Measurements from ENCODE around the gene TAB2.
"Not testable (repeated sequence)": the region's sequence is repeated elsewhere in the genome, so short reads cannot be mapped to it uniquely, and the experiment has no call there.

TAB2 gene

DNA sequence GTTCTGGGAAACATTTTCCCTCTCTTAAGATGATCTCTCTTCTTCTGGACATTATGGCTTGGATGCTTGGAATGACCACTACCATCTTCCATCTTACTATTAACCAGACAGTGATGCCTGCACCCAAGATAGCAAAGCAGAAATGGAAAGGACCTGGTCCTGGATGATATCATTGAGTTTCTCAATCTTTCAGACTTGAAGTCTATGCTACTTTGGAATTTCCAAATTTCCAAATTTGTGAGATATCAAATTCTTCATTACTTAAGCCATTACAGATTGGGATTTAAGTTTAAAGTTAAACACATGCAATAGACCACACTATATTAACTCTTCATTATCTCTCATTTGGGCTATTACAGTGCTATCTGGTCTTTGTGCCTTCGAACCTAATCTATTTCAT is 3.7 kb upstream of the TAB2 start:
- no peak for DNase-seq

GRCh38 chr6:149314325-149314905 is 3.1 kb upstream of the TAB2 start:
- DNase-seq = no peak

- no peak for DNase-seq
These were observed 1.3 kb upstream of the TAB2 start for GRCh38 chr6:149316108-149316727.

DNA sequence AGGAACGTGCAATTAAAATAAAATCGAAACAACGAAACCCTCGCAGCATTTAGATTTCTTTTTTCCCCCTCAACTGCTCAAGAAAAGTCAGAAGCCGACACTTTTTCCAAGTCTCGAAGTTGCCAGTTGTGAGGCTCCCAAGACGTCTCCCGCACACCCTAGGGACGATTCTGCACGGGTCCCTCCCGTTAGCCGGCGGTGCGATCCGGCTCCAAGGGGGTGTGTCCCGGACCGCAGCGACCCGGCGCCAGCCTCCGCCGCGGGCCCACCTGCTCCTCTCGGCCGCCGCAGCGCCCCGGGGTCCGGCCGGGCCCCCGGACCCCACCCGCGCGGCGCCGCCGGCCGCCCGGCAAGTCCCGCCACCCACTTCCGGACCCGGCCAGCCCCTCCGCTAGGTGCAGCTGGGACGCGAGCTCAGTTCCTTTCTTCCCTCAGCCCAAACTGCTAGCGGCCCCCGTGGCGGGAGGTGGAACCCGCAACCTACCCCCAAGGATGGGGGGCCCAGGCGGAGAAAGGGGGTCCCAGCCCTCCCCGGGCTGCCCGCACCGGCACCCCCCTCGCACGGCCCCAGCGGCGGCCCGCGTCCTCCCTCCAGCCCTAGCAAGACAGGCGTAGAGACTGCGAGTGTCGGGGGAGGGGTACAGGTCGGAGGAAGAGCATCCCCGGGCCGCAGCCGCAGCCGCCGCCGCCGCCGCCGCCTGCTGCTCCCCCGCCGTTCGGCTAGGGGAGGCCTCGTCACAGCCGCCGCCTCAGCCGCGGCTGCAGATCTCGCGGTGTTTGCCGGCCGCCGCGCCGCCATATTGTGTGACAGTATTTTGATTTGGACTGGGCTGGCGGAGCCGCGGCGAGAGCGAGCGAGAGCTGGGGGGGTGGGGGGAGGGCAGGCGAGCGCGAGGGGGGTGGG is 520 bp upstream of the TAB2 start:
- peak; percentile 71 for DNase-seq

DNA sequence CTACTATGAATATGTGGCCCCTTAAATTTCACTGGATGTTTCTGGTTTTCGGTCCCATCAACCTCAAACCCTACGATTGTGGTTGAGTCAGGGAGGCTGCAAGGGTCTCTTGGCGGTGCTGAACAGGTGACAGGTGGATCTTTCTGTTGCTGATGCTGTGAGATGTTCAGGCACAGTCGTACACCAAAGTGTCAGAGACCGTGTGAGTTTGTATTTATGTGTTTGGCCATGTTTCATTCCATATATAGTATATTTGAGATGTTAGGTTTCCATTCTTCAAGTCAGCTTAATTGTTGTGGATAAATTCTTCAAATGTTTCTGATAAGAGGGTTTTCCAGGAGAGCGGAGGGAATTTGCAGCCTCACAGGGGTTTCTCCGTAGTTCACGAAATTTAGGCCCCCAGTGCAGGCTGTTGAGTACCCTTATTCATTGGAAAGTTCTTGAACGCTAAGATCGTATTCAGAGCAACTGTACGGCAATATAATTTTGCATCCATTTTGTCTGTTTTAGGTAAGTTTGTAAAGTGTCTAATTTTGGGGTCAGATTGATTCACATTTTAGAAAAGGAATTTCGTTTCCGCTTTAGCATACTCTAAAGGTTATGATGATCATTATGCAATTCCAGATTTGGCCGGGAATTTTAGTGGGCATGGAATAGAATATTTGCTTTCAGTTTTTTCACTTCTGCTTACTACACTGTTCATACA is 1.2 kb downstream of the TAB2 start:
- no peak for DNase-seq

DNA sequence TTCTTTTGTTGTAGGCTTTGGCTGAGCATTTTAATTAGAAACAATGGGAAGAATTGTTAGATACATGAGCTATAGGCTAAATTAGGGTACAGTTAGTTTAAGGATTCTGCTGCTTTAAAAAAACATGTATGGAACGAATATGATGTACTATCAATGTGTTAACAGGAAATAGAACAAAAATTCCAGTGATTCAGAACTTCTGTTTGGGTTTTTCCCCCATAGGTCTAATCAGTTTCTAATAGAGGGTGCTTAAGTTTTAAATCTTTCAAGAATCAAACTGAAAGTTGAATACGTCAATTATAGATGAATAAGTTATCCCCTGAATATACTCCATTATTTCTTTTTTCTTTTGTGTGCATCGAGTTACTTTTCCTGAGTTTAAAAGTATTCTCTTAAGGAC is 1.9 kb downstream of the TAB2 start:
- DNase-seq = no peak

- not testable (repeated sequence) for DNase-seq
These were observed 2.5 kb downstream of the TAB2 start for GRCh38 chr6:149320016-149320415.

DNA sequence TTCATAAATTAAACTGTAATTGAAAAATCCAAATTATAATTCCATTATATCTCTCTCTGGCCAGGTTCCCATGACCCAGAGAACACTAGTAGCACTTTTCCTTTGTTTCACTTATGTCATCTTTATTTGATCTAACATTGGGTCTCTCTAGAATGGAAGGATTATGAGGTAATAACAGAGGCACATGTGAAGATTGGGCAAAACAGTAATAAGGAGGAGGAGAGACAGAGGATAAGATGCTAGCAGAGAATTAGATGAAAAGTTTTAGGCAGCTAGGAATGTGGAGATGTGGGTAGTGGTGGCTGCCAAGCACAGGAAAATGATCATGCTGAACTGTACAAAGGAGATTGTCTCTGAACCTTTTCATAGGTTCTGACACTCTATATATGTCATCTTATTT is 3.3 kb downstream of the TAB2 start:
- no peak for DNase-seq

DNA sequence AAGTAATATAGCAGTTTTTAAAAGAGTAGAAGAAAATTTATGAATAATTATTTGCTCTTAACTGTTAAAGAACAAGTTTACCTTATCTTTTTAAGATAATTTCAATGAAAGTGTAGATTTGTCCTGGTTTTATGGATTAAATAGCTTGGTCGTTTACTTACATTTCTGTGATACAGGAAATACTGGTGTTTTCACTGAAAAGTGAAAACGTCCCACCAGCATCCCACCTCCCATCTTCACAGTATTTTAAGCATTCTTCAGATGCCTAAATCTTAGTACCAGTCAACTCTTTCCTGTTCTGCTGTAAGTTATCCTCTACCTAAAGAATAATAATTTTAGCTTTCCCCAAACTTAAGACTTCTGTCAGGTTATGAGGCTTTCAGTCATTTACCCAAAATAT is 5.8 kb downstream of the TAB2 start:
- no peak for DNase-seq

- DNase-seq = no peak
These were observed 6.4 kb downstream of the TAB2 start for GRCh38 chr6:149323925-149324324.

- no peak for DNase-seq
These were observed 6.9 kb downstream of the TAB2 start for GRCh38 chr6:149324428-149324827.

DNA sequence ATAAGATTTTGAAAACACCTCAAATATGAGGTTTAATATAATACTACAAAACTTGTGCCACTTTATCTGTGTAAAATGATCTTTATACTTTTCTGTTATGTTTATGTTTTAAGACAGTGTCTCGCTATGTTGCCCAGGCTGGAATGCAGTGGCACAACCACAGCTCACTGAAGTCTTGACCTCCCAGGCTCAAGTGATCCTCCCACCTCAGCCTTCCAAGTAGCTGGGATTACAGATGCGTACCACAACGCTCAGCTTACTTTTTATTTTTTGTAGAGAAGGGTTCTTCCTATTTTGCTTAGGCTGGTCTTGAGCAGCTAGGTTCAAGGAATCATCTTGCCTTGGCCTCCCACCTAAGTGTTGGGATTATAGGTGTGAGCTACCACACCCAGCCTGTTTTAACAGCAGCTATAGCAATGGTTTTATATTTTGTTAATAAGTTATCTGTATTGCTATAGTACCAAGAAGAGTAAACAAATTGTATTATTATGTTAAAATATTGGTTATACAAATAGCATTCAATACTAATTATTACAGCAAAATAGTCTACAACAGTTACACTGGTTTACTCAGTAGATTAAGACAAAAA is 8.2 kb downstream of the TAB2 start:
- DNase-seq = no peak

DNA sequence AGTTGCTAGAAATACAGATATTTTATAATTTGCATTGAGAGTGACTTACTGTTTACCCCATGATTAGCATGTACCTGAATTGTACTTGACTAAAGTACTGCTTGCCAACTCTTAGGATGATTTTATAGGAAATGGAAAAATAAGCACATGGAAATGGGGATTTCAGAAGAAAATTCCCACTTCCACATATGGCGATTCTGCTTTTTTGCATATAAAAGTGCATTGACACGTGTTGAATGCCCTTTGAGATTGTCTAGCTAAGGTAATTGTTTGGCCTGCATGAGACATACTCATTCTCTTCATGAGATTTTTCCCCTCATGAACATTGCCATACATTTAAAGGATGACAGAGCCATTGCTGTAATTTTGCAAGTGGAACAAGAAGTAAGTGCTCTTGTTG is 10.1 kb downstream of the TAB2 start:
- no peak for DNase-seq

DNA sequence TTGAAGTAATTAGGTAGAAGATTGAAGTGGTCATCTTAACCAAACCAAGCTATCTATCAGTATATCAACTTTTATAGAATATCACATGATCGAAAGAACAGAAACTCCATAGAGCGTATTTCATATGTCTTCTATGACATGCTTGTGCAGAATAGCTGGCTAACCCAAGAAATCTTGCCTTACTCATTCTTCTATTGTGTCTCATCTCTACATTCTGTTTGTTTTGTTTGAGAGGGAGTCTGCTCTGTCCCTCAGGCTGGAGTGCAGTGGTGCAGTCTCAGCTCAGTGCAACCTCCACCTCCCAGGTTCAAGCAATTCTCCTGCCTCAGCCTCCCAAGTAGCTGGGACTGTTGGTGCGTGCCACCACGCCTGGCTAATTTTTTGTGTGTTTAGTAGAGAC is 10.6 kb downstream of the TAB2 start:
- DNase-seq = no peak

DNA sequence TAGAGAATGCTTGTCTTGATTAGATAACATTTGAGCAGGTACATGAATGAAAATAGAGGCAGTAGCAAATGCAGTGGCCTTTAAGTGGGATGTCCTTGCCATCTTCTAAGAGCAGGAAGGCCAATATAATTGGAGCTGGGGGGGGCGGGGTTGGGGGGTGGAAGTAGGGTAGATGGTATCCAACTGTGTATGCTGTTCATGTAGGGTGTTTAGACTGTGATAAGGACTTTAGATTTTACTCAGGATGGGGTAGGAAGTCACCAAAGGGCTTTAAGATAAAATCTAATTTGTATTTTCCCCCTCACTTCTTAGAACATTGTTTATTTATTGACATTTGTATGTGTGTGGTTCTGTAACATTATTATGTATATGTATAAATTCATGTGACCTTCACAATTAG is 12.0 kb downstream of the TAB2 start:
- no peak for DNase-seq

- no peak for DNase-seq
These were observed 12.6 kb downstream of the TAB2 start for GRCh38 chr6:149330133-149330532.

DNA sequence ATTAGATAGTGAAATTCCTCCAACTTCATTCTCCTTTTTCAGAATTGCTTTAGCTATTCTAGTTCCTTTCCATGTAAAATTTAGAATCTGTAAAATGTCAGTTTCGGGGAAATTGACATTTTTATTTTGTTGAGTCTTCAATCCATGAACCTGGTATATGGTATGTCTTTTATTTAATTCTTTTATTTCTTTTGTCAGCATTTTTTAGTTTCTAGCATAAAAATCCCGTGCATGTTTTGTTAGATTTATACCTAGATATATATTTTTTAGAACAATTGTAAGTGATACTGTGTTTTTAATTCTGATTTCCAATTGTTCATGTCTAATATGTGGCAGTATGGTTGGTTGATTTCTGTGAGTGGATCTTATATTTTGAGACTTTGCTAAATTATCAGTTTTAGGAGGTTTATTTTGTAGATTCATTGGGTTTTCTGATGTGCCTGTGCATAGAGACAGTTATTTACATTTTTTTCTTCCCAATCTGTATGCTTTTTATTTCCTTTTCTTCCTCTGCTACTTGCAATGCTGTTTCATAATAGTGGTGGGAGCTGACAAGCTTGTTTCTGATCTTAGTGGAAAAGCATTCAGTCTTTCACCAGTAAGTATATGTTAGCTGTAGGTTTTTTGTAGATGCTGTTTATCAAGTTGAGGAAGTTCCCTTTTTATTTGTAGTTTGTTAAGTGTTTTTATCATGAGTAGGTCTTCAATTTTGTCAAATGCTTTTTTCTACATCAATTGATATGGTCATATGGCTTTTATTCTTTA is 13.7 kb downstream of the TAB2 start:
- no peak for DNase-seq

- no peak for DNase-seq
These were observed 14.4 kb downstream of the TAB2 start for GRCh38 chr6:149331871-149332270.

DNA sequence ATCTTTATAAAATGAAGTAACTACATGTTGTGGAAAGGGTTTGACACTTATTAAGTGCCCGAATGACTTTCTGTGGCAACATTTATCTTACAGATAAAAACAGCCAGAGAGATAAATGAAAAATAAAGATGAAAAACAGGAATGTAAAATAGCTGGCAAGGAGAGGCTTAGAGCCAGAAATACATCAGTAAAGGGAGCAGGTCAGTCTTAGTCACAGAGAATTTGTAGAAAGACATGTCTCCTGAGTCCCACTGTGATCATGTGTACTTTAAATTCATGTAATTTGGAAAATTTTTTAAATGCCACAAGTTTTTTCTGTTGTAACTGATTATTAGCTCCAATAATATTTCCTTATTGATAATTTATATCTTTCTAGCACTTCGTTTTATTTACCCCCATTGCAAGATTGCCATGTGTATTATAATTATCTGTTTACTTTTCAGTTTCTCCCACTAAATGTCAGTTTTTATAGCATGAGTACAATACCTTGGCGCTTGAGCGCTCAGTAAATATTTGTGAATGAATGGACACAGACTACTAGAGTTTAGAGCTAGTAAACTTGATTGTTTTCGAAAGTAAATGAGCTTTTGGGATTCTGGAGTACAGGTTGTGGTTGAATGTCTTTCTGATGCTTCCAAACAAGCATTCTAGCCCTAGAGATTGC is 15.2 kb downstream of the TAB2 start:
- no peak for DNase-seq

DNA sequence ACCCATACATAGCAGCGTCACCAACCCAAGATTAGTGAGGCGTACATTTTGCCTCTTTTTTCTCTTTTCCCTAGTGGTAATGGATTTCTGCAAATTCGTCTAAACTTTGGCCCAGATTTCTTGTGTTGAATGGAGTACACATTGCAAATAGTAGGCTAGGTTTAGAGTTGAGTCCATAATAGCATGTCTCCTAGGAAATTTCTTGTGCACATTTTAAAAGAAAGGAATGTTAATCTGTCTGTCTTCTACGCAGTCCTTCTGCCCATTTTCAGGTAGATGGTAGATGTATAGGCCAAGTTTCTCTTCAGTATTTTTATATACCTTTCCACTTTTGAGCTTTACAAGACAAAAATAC is 15.7 kb downstream of the TAB2 start:
- DNase-seq = no peak

DNA sequence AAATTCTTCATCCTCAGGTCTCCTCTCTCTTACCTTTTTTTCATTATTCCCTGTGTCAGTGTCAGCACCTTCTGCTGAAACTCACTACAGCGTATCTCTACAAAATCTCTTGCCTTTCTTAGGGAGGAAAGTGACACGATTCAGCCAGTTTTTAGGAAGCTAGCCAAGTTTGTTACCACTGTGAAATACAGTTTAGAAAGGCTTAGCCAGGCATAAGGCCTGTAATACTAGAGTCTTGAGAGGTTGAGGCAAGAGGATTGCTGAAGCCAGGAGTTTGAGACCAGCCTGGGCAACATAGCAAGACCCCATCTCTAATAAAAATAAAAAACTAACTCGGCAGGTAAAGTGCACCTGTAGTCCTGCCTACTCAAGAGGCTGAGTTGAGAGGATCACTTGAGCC is 16.7 kb downstream of the TAB2 start:
- no peak for DNase-seq

DNA sequence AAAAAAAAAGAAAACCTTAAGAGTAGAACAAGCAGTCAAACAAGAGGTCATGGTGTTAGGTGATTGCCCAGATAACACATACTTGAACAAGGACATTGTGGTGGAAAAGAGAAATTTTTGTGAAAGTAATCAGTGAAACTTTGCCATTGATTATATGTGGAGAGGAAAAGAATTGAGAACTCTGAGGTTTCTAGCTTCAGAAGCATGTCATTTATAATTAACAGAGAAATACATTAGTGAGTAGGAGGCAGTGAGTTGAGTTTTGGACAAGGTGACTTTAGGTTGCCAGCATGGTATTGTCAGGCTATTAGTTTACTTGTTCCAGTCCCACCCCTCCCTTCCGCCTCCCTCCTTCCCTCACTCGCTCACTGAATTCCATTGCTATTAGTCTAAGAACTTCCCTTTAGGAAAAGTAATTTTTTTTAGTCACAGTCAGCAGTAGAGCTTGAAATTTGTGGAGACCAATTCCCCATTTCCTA is 17.2 kb downstream of the TAB2 start:
- DNase-seq = no peak

Data from NCI-H510A (cell line).